Neural crest cell (in vitro differentiated cells): Measurements from ENCODE around the gene TCIRG1. TPM values are rescaled to one million over a fixed set of nuclear protein-coding genes. Genes with fewer than 3 reads are reported as not detected.

ENCODE experiments used
- DNase-seq: peaks from one replicate; pipeline ENCODE4 v3.0.0; 2021; ENCODE audit warnings: low read depth, mixed read lengths, low spot score
- H3K27ac Mint-ChIP-seq: one replicate; pipeline ENCODE4 v1.8.0; 2021; ENCODE audit warnings: mild to moderate bottlenecking, mixed read lengths; ENCODE audit not compliant: unreplicated experiment
- H3K27me3 Mint-ChIP-seq: 2 replicates; pipeline ENCODE4 v1.8.0; 2021; ENCODE audit warnings: low read depth, mild to moderate bottlenecking, mixed read lengths
- H3K36me3 Mint-ChIP-seq: 2 replicates; pipeline ENCODE4 v1.8.0; 2021; ENCODE audit warnings: low read depth, mild to moderate bottlenecking, mixed read lengths
- H3K4me1 Mint-ChIP-seq: 2 replicates; pipeline ENCODE4 v1.8.0; 2021; ENCODE audit warnings: mixed read lengths
- H3K4me3 Mint-ChIP-seq: one replicate; pipeline ENCODE4 v1.8.0; 2021; ENCODE audit warnings: mild to moderate bottlenecking, mixed read lengths
- H3K9me3 Mint-ChIP-seq: 2 replicates; pipeline ENCODE4 v1.8.0; 2021; ENCODE audit warnings: mixed read lengths
- CTCF ChIP-seq: fragments of 200-600 bp; sonication (generic); conservative IDR thresholded peaks from 2 replicates; pipeline ENCODE4 v1.5.0; 2021; ENCODE audit warnings: antibody characterized with exemption, mild to moderate bottlenecking
- total RNA-seq: library from RNA; stranded (reverse); gene quantifications from 2 replicates; pipeline ENCODE4 v1.2.1, GENCODE V29; 2021

The TCIRG1 gene
- total RNA-seq, 1 donor from 2014 or later = 10.2 TPM

GRCh38 chr11:68006606-68007166 lies 32.1 kb upstream of the TCIRG1 start:
- no peak for DNase-seq
- Mint-ChIP-seq H3K9me3 (no peaks in the 10 kb centered on the region), H3K36me3 (no peaks in the 10 kb centered on the region), H3K4me3 (peak overlapping the region; percentile 58), H3K27ac (no peak overlapping the region), H3K27me3 (peaks cover 36% of the 10 kb centered on the region), H3K4me1 (peaks cover 30% of the 10 kb centered on the region)
- no peak for TF ChIP-seq CTCF

- Mint-ChIP-seq H3K9me3 (no peaks in the 10 kb centered on the region), H3K27ac (no peak overlapping the region), H3K36me3 (no peaks in the 10 kb centered on the region), H3K4me1 (peaks cover 31% of the 10 kb centered on the region), H3K4me3 (no peak overlapping the region), H3K27me3 (peaks cover 25% of the 10 kb centered on the region)
- DNase-seq = no peak
- TF ChIP-seq CTCF = no peak
These were observed 31.1 kb upstream of the TCIRG1 start for GRCh38 chr11:68007498-68008380.

GRCh38 chr11:68008381-68009337 lies 30.2 kb upstream of the TCIRG1 start:
- H3K27me3 Mint-ChIP-seq = peaks cover 21% of the 10 kb centered on the region
- H3K27ac Mint-ChIP-seq = no peak overlapping the region
- no peak for DNase-seq
- peaks cover 36% of the 10 kb centered on the region for H3K4me1 Mint-ChIP-seq
- H3K4me3 Mint-ChIP-seq = no peak overlapping the region
- no peak for TF ChIP-seq CTCF
- H3K36me3 Mint-ChIP-seq = no peaks in the 10 kb centered on the region
- no peaks in the 10 kb centered on the region for H3K9me3 Mint-ChIP-seq

GRCh38 chr11:68009391-68010089 lies 29.3 kb upstream of the TCIRG1 start:
- TF ChIP-seq CTCF = no peak
- no peak overlapping the region for H3K4me3 Mint-ChIP-seq
- no peaks in the 10 kb centered on the region for H3K9me3 Mint-ChIP-seq
- H3K4me1 Mint-ChIP-seq = peaks cover 42% of the 10 kb centered on the region
- peak overlapping the region; percentile 80 for H3K27ac Mint-ChIP-seq
- no peak for DNase-seq
- peaks cover 15% of the 10 kb centered on the region for H3K27me3 Mint-ChIP-seq
- H3K36me3 Mint-ChIP-seq = no peaks in the 10 kb centered on the region
